Panc1 (cell line): ENCODE data around the gene TNFAIP1.

Source experiments
- POLR2AphosphoS5 ChIP-seq: IDR thresholded peaks from 2 replicates; pipeline ENCODE4 v1.6.1; 2012; ENCODE audit warnings: mild to moderate bottlenecking, low read depth, low read length, moderate library complexity
- SIN3A ChIP-seq: IDR thresholded peaks from 2 replicates; pipeline ENCODE4 v1.6.1; 2012; ENCODE audit warnings: low read depth, mild to moderate bottlenecking, low read length, moderate library complexity, borderline replicate concordance; ENCODE audit not compliant: insufficient read depth
- TCF7L2 ChIP-seq: IDR thresholded peaks from 2 replicates; pipeline ENCODE4 v1.6.1; 2011; ENCODE audit warnings: mild to moderate bottlenecking, low read depth, low read length, inconsistent platforms
- TF ChIP-seq, protein P1 (sequence below): fragments of 450-650 bp; IDR thresholded peaks from 2 replicates; pipeline ENCODE4 v1.5.1; 2017; ENCODE audit warnings: mild to moderate bottlenecking

DNA sequence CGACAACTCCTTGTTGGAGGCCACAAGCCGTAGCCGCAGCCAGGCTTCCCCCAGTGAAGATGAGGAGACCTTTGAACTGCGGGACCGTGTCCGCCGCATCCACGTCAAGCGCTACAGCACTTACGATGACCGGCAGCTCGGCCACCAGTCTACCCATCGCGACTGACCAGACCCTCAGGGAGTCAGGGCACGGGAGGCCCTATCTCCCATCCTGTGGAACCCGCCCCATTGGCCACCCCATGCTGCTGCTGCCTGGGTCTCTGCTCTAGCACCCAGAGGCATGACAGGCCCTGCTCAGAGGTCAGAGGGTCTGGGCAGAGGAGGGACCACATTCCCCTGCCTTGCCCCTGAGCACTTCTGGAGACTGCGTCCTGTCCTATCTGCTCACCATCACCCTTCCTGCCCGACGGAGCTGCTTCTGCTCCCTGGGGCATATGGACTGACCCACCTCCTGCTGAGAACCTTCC lies 8.9 kb downstream of the TNFAIP1 start:
- TF ChIP-seq, protein P1, sequence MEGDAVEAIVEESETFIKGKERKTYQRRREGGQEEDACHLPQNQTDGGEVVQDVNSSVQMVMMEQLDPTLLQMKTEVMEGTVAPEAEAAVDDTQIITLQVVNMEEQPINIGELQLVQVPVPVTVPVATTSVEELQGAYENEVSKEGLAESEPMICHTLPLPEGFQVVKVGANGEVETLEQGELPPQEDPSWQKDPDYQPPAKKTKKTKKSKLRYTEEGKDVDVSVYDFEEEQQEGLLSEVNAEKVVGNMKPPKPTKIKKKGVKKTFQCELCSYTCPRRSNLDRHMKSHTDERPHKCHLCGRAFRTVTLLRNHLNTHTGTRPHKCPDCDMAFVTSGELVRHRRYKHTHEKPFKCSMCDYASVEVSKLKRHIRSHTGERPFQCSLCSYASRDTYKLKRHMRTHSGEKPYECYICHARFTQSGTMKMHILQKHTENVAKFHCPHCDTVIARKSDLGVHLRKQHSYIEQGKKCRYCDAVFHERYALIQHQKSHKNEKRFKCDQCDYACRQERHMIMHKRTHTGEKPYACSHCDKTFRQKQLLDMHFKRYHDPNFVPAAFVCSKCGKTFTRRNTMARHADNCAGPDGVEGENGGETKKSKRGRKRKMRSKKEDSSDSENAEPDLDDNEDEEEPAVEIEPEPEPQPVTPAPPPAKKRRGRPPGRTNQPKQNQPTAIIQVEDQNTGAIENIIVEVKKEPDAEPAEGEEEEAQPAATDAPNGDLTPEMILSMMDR, result no peak
- TF ChIP-seq POLR2AphosphoS5, result no peak
- no peak for TF ChIP-seq TCF7L2
- TF ChIP-seq SIN3A, result no peak
